ENCODE measurements around the gene PITPNC1.

Gene PITPNC1

GRCh38 chr17:67737145-67737544 lies 360.1 kb downstream of the PITPNC1 start:
- TF ChIP-seq CTCF (IDR thresholded peaks at IDR 0.05; ENCODE audit: low read depth, low read length): no peak
- no peak for DNase-seq (ENCODE audit: low read depth in 2 of 2)
- H3K4me3 ChIP-seq (replicated peaks in 1 of 2; ENCODE audit: low read depth in 2 of 2, low read length in 2 of 2): no peak overlapping the region

GRCh38 chr17:67742025-67742424 lies 364.9 kb downstream of the PITPNC1 start:
- no peak overlapping the region for H3K4me3 ChIP-seq (replicated peaks in 1 of 2; ENCODE audit: low read depth in 2 of 2, low read length in 2 of 2)
- TF ChIP-seq CTCF (IDR thresholded peaks at IDR 0.05; ENCODE audit: low read depth, low read length): no peak
- no peak for DNase-seq (ENCODE audit: low read depth in 2 of 2)

All from cardiac fibroblast (primary cell).